AG04450 (cell line): Measurements from ENCODE around the gene MPDZ. TPM values are rescaled to one million over a fixed set of nuclear protein-coding genes. Genes with fewer than 3 reads are reported as not detected.

Source experiments
- CTCF ChIA-PET: fragments of 300-600, 350-600 bp; formaldehyde crosslinking; extraction: SDS; loops from one replicate; lab custom pipeline; 2022; ENCODE audit warnings: antibody characterized with exemption, inconsistent platforms; lab: Charles Lee
- POLR2A ChIA-PET: fragments of 350-600 bp; formaldehyde crosslinking; extraction: SDS; loops from one replicate; lab custom pipeline; 2021; ENCODE audit warnings: antibody characterized with exemption, inconsistent platforms; lab: Yijun Ruan, JAX
- DNase-seq: peaks from one replicate; pipeline ENCODE4 v3.0.0-alpha.2; 2011; ENCODE audit warnings: low read depth, low spot score
- H3K27ac ChIP-seq: one replicate; pipeline ENCODE4 v1.5.1; 2012; ENCODE audit warnings: low read depth, low read length, control low read depth
- H3K27me3 ChIP-seq: one replicate; pipeline ENCODE4 v1.6.0; 2012; ENCODE audit warnings: low read length; ENCODE audit not compliant: control insufficient read depth, insufficient read depth
- H3K4me3 ChIP-seq: 2 replicates; pipeline ENCODE4 v1.5.1; 2011; ENCODE audit warnings: mild to moderate bottlenecking, low read depth, low read length, control low read depth
- H3K9me3 ChIP-seq: 2 replicates; pipeline ENCODE4 v1.5.1; 2012; ENCODE audit warnings: low read length; ENCODE audit not compliant: control insufficient read depth, insufficient read depth
- CTCF ChIP-seq: IDR thresholded peaks from 2 replicates; pipeline ENCODE4 v1.5.1; 2011; ENCODE audit warnings: low read depth, low read length, control low read depth, inconsistent platforms
- polyA plus RNA-seq: library from polyadenylated mRNA; depleted of rRNA; stranded (reverse); fragments of >200 nt; gene quantifications from 2 replicates; pipeline ENCODE4 v1.2.3, GENCODE V29; 2011

Gene MPDZ
- polyA plus RNA-seq, 1 experiment = 31.6 TPM

- no peak for DNase-seq
- no peaks in the 10 kb centered on the region for H3K27me3 ChIP-seq
- CTCF ChIA-PET = no interaction called here
- no peaks in the 10 kb centered on the region for H3K9me3 ChIP-seq
- no peak for TF ChIP-seq CTCF
- no peak overlapping the region for H3K4me3 ChIP-seq
- H3K27ac ChIP-seq = no peak overlapping the region
- POLR2A ChIA-PET = no interaction called here
These were observed 108.2 kb downstream of the MPDZ start for GRCh38 chr9:13171261-13171660.

DNA sequence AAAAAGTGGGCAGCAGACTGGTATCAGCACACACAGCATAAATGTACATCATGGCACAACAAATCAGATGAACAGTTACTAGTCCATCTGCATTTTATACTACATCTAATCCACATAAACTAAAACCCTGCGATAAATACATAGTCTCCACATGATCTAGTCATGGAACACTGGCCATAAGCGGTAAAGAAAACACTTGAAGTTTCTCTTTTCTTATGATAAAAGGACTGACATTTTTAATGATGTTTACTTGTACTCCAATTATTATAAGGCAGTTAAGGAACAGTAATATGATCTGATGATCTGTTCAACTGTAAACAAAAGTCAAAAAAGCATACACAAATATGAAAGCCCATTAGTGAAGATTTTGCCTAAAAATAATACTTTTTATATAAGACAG is 112.5 kb downstream of the MPDZ start:
- Histone ChIP-seq H3K9me3 (no peaks in the 10 kb centered on the region), H3K4me3 (no peak overlapping the region), H3K27ac (no peak overlapping the region), H3K27me3 (no peaks in the 10 kb centered on the region)
- no peak for DNase-seq
- ChIA-PET POLR2A (no interaction called here), CTCF (no interaction called here)
- no peak for TF ChIP-seq CTCF

DNA sequence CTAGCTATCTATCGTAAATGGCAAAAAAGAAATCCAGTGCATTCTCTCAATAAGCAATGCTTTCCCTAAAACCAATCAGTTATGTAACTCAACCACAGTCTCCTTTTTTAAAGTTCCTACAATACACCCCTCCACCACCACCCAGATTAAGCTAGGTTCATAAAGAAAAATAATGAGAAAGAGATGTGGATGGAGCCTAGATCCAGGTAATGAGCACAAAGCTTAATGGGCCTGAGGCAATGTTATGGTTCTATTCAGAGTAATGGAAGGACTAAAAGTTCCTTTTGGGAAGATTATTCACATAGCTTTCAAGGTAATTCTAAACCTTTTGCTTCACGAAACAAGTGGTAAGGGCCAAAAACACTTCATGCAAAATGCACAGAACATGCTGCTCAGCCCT is 113.5 kb downstream of the MPDZ start:
- DNase-seq = no peak
- TF ChIP-seq CTCF = no peak
- ChIA-PET CTCF (interaction anchor here (0.5 kb wide), 1 partner anchor 24 kb away, joined by 3 read pairs; no protein-coding TSS in a partner anchor), POLR2A (no interaction called here)
- Histone ChIP-seq H3K27ac (no peak overlapping the region), H3K27me3 (no peaks in the 10 kb centered on the region), H3K9me3 (no peaks in the 10 kb centered on the region), H3K4me3 (no peak overlapping the region)

GRCh38 chr9:13165236-13165945 is 114.1 kb downstream of the MPDZ start:
- DNase-seq = no peak
- no peaks in the 10 kb centered on the region for H3K9me3 ChIP-seq
- TF ChIP-seq CTCF = no peak
- H3K4me3 ChIP-seq = no peak overlapping the region
- CTCF ChIA-PET = no interaction called here
- no peak overlapping the region for H3K27ac ChIP-seq
- POLR2A ChIA-PET = interaction anchor here (0.5 kb wide), 1 partner anchor 219 kb away, joined by 3 read pairs; no protein-coding TSS in a partner anchor
- H3K27me3 ChIP-seq = no peaks in the 10 kb centered on the region

- TF ChIP-seq CTCF = no peak
- H3K4me3 ChIP-seq = no peak overlapping the region
- ChIA-PET CTCF (no interaction called here), POLR2A (no interaction called here)
- no peaks in the 10 kb centered on the region for H3K9me3 ChIP-seq
- H3K27ac ChIP-seq = no peak overlapping the region
- no peaks in the 10 kb centered on the region for H3K27me3 ChIP-seq
- DNase-seq = no peak
These were observed 115.5 kb downstream of the MPDZ start for GRCh38 chr9:13163946-13164345.
